ENCODE data around the gene CNTF.

DNA sequence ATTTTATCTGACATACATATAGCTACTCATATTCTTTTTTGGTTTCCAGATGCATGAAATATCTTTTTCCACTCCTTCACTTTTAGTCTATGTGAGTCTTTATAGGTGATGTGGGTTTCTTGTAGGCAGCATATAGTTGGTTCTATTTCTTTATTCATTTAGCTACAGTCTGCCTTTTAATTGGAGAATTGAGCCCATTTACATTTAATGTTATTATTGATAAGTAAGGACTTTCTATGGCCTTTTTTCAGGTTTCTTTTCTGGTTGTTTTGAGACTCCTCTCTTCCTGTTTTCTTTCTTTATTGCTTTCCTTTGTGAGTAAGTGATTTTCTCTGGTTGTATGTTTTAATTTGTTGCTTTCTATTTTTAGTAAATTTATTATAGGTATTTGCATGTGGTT, 27.2 kb downstream of the CNTF start:
- no peak for TF ChIP-seq ZNF274 (IDR thresholded peaks at IDR 0.05; ENCODE audit: low read length)
- TF ChIP-seq ZNF274 (tag by site-specific recombination; IDR thresholded peaks at IDR 0.05; ENCODE audit: borderline replicate concordance): no peak
- no peak for TF ChIP-seq CTCF (tag by site-specific recombination; IDR thresholded peaks at IDR 0.05)
- TF ChIP-seq, protein P1, sequence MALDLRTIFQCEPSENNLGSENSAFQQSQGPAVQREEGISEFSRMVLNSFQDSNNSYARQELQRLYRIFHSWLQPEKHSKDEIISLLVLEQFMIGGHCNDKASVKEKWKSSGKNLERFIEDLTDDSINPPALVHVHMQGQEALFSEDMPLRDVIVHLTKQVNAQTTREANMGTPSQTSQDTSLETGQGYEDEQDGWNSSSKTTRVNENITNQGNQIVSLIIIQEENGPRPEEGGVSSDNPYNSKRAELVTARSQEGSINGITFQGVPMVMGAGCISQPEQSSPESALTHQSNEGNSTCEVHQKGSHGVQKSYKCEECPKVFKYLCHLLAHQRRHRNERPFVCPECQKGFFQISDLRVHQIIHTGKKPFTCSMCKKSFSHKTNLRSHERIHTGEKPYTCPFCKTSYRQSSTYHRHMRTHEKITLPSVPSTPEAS (tag by site-specific recombination; IDR thresholded peaks at IDR 0.05): no peak
- no peak for TF ChIP-seq RBAK (tag by site-specific recombination; IDR thresholded peaks at IDR 0.05)
- TF ChIP-seq, protein P2, sequence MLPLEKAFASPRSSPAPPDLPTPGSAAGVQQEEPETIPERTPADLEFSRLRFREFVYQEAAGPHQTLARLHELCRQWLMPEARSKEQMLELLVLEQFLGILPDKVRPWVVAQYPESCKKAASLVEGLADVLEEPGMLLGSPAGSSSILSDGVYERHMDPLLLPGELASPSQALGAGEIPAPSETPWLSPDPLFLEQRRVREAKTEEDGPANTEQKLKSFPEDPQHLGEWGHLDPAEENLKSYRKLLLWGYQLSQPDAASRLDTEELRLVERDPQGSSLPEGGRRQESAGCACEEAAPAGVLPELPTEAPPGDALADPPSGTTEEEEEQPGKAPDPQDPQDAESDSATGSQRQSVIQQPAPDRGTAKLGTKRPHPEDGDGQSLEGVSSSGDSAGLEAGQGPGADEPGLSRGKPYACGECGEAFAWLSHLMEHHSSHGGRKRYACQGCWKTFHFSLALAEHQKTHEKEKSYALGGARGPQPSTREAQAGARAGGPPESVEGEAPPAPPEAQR (tag by site-specific recombination; IDR thresholded peaks at IDR 0.05): no peak
- TF ChIP-seq HOXA7 (CRISPR knock-in tag; IDR thresholded peaks at IDR 0.05; ENCODE audit: borderline replicate concordance): no peak
- no peak for TF ChIP-seq ZNF558 (tag by site-specific recombination; IDR thresholded peaks at IDR 0.05)
- TF ChIP-seq ZFP69B (tag by site-specific recombination; IDR thresholded peaks at IDR 0.05): no peak
- no peak for TF ChIP-seq ZNF777 (tag by site-specific recombination; IDR thresholded peaks at IDR 0.05; ENCODE audit: borderline replicate concordance)
